Measurements from ENCODE around the gene HMGCL.
"Not testable (repeated sequence)": the region's sequence is repeated elsewhere in the genome, so short reads cannot be mapped to it uniquely, and the experiment has no call there.

Gene HMGCL

DNA sequence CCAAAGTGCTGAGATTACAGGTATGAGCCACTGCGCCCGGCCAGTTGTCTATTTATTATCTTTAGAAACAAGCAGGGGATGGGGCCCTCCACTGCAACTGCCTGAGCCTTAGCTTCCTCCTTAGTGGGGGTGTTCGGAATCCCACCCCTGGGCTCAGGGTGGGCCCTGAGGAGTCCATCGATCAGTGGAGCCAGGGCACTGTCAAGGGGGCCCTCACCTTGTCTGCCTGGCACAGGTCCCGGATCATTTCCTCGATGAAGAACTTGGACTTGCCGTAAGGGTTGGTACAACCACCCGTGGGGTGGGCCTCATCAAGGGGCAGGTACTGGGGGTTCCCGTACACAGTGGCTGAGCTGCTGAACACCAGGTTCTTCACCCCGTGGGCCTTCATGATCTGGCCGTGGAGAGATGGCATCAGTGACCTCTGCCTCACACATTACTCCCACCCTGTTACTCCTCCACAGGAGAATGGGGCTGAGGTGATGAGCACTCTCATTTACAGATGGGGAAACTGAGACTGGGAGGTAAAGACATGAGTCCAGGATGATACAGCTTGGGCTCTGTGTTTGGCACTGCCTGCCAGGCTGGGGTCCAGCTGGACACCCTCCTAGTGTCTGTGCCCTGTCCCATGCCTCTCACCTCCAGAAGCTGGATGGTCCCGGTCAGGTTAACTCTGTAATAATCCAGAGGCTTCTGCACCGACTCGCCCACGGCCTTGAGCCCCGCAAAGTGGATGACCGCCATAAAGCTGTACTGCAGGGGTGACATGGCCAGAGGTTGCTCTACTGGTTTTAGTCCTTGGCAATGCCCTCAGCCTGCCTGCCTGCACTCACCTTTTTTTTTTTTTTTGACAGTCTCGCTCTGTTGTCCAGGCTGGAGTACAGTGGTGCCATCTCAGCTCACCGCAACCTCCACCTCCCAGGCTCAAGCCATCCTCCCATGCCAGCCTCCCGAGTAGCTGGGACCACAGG, 27.5 kb downstream of the HMGCL start:
- H3K9me3 Mint-ChIP-seq, result no peaks in the 10 kb centered on the region
- H3K27me3 Mint-ChIP-seq, result no peaks in the 10 kb centered on the region
- H3K4me3 Mint-ChIP-seq, result no peak overlapping the region
- peaks cover 16% of the 10 kb centered on the region for H3K36me3 Mint-ChIP-seq (ENCODE audit: low read depth)
- H3K4me1 Mint-ChIP-seq (ENCODE audit: low read depth), result peaks cover 25% of the 10 kb centered on the region
- no peak overlapping the region for H3K27ac Mint-ChIP-seq

DNA sequence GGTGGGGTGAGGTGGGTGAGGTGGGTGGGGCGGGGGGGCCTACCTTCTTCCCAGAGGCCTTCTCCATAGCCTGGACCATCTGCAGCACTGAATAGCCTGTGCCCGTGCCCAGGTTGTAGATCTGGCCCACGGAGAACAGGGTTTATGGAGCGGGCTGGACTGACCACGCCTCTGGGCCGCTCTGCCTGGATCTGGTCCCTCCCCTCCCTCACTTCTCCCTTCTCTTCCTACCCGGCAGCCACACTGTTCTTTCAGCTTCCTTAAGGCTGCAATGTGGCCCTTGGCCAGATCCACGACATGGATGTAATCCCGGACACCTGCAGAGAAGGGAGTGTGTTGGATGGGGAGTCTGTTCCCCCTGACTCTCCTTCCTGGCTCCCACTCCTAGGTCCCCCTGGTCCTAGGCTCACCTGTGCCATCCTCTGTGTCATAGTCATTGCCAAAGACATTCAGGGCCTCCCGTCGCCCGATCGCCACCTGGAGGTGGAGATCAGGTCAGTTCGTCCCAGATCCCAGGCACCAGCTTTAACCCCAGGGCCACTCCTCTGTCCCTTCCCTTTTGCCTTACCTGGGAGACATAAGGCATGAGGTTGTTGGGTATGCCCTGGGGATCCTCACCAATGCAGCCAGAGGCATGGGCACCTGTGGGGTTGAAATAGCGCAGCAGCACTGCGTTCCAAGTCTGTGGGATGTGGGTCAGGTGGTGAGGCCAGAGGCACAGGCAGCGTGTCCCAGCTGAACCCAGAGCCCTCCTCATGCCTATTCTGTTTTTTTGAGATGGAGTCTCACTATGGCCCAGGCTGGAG, 28.6 kb downstream of the HMGCL start:
- Mint-ChIP-seq H3K4me3 (no peak overlapping the region), H3K27ac (no peak overlapping the region), H3K36me3 (ENCODE audit: low read depth) (peaks cover 16% of the 10 kb centered on the region), H3K9me3 (no peaks in the 10 kb centered on the region), H3K4me1 (ENCODE audit: low read depth) (peaks cover 30% of the 10 kb centered on the region), H3K27me3 (no peaks in the 10 kb centered on the region)

DNA sequence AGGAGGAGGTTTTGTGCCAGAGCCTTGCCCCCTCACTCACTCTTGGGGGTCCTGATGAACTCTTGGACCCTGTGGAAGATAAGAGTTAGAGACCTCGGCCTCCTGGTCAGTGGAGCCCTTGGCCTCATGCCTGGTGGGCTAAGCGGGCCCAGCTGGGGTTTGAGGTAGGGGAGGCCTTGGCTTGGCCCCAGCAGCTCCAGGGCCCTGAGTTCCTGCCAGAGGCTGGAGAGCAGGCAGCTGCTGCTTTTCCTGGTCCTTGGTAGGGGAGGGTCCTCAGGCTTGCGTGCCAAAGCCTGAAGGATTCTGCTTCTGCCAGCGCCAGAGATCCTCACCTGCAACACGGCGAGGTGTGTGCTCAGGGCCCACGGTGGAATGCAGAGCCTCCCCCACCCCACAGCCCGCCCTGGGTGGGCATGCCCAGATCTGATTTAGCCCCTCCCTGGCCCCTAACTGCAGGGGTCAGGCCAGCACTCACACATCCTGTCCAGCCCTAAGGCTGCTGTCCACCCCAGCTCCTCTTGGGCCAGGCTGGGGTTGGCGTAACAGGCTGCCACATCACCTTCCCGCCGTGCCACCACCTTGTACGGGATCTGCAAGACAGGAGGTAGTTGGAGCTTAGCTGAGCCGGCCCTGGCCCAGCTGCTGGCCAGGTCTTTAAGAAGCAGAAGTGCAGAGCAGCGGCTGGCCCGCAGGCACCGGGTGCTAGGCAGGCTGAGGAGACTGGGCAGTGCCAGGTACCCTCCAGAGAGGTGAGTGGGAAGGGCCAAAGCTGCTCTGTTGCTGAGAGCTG, 29.4 kb downstream of the HMGCL start:
- peaks cover 16% of the 10 kb centered on the region for H3K36me3 Mint-ChIP-seq (ENCODE audit: low read depth)
- H3K4me3 Mint-ChIP-seq, result no peak overlapping the region
- H3K9me3 Mint-ChIP-seq, result no peaks in the 10 kb centered on the region
- H3K4me1 Mint-ChIP-seq (ENCODE audit: low read depth), result peaks cover 31% of the 10 kb centered on the region
- no peak overlapping the region for H3K27ac Mint-ChIP-seq
- no peaks in the 10 kb centered on the region for H3K27me3 Mint-ChIP-seq

DNA sequence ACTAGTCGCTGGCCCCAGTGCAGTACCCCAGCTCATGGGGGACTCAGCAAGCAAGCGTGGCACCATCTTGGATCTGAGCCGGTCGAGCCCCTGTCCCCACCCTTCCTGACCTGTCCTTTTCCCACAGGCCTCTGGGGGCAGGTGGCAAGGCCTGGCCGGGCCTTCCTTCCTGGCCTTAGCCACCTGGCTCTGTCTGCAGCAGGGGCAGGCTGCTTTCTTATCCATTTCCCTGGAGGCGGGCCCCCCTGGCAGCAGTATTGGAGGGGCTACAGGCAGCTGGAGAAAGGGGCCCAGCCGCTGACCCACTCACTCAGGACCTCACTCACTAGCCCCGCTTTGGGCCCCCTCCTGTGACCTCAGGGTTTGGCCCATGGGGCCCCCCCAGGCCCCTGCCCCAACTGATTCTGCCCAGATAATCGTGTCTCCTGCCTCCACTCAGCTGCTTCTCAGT, 30.5 kb downstream of the HMGCL start:
- not testable (repeated sequence) for H3K9me3 Mint-ChIP-seq, H3K27ac Mint-ChIP-seq, H3K4me3 Mint-ChIP-seq, H3K27me3 Mint-ChIP-seq
- H3K36me3 Mint-ChIP-seq (ENCODE audit: low read depth), result peaks cover 14% of the 10 kb centered on the region
- H3K4me1 Mint-ChIP-seq (ENCODE audit: low read depth), result peaks cover 38% of the 10 kb centered on the region

DNA sequence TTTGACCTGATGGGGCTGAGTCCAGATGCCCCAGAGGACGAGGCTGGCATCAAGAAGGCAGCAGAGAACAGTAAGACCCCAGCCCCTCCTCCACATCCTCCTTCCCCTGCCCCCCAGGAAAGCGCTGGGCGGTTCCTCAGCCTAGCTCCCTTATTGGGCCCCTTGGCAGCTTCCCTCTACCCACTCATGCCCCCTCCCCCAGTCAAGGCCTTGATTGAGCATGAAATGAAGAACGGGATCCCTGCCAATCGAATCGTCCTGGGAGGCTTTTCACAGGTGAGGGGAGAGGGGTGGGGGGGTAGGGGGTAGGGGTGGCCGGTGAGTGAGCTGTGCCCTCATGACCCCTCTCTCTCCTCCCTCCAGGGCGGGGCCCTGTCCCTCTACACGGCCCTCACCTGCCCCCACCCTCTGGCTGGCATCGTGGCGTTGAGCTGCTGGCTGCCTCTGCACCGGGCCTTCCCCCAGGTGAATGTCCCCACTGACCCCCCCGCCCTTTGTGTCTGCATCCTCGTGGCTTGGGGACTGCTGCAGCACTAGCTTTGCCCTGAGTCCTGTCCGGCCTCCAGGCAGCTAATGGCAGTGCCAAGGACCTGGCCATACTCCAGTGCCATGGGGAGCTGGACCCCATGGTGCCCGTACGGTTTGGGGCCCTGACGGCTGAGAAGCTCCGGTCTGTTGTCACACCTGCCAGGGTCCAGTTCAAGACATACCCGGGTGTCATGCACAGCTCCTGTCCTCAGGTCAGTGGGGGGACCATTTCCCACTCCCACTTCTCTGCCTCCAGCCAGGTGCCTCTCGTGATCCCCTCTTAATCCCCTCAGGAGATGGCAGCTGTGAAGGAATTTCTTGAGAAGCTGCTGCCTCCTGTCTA, 31.1 kb downstream of the HMGCL start:
- no peak overlapping the region for H3K4me3 Mint-ChIP-seq
- H3K4me1 Mint-ChIP-seq (ENCODE audit: low read depth), result peaks cover 33% of the 10 kb centered on the region
- no peaks in the 10 kb centered on the region for H3K9me3 Mint-ChIP-seq
- no peak overlapping the region for H3K27ac Mint-ChIP-seq
- H3K27me3 Mint-ChIP-seq, result no peaks in the 10 kb centered on the region
- H3K36me3 Mint-ChIP-seq (ENCODE audit: low read depth), result peaks cover 17% of the 10 kb centered on the region

DNA sequence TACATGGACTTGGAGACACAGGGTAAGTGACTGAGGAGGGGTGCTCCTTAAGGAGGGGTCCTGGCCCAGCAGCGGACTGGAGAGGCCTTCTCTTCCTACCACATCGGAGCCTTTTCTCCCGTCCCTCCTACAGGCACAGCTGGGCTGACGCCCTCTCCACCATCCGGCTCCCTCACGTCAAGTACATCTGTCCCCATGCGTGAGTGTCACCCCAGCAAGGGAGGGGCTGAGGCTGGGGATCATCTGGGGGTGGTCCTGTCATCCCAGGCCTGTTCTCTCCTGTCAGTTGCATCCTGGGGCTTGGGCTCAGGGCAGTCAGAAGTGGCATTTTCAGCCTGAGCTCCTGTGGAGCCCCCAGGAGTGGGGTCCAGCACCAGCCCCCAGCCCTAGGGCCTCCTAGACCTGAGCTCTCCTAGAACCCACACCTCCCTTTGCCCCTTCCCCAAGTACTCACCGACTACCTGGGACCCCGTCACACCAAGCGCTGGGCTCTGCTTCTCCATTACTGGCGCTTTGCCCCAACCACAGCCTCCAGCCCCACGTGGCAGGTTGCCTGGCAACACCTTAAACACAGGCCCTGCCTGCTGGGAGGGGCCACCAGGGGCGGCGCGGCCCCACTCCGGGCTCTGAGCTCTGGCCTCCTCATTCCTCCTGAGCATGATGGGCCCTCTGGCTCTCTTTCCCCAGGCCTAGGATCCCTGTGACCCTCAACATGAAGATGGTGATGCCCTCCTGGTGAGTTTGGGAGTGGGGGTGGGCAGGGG, 32.0 kb downstream of the HMGCL start:
- Mint-ChIP-seq H3K27ac (no peak overlapping the region), H3K36me3 (ENCODE audit: low read depth) (peaks cover 15% of the 10 kb centered on the region), H3K27me3 (no peaks in the 10 kb centered on the region), H3K4me1 (ENCODE audit: low read depth) (peaks cover 28% of the 10 kb centered on the region), H3K4me3 (peak overlapping the region; percentile 30), H3K9me3 (no peaks in the 10 kb centered on the region)

DNA sequence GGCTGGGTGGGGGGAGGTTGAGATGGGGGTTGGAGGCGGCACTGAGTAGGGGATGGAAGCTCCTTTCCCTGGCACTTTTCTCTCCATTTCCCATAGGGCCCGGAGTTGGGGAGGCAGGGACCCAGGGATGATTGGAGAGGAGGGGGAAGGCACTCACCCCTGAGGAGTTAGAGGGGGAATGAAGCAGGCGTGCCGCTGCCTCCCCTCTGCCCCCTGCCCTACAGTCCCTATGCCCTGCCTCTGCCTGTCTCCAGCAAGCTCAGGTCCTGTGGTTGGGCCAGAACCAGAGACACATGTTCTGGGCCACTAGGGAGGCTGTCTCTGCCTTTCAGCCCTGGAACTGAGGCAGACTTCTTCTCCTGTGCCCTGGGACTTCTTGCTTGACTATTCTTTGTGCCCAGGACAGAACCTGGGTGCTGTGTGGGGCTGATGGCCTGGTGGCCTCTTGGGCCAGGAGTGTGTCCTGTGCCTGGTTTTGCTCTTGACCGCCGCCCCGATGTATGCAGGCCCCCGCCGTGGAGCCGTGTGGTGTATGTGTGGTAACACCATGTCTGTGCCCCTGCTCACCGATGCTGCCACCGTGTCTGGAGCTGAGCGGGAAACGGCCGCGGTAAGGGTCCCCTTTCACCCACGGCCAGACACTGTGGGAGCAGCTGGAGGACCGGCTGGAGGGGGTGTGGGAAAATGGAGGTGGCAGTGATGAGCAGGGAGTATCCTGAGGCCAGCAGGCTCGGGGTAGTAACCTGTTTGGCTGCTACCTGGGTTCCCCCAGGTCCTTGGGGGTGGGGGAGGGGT, 32.9 kb downstream of the HMGCL start:
- Mint-ChIP-seq H3K4me3 (peak overlapping the region; percentile 98), H3K36me3 (ENCODE audit: low read depth) (peaks cover 23% of the 10 kb centered on the region), H3K4me1 (ENCODE audit: low read depth) (peaks cover 28% of the 10 kb centered on the region), H3K27ac (peak overlapping the region; percentile 95), H3K27me3 (no peaks in the 10 kb centered on the region), H3K9me3 (no peaks in the 10 kb centered on the region)

DNA sequence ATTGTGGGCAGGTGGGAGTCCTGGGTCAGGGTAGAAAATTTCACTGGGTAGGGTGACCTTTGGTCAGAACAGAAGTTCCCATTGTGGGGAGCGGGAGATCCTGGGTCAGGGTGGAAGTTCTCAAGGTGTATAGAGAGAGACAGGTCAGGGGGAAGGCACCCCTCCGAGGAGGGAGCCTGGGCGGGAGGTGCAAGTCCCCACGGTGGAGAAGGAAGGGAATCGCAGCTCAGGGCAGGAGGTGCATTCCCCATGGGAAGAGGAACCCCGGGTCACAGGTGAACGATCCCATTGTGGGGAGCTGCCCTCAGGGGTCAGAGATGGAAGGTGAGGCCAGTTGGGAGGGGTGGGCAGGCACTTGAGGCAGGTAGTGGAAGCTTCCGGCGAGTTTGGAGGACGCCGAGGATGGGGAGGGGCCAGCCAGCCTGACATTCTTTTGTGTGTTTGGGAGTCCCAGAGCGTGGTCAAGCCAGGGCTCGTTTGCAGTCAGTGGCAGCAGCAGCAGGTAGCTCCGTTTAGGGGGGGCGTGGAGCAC, 33.6 kb downstream of the HMGCL start:
- Mint-ChIP-seq H3K27ac (peak overlapping the region; percentile 95), H3K4me1 (ENCODE audit: low read depth) (peaks cover 28% of the 10 kb centered on the region), H3K9me3 (no peaks in the 10 kb centered on the region), H3K36me3 (ENCODE audit: low read depth) (peaks cover 28% of the 10 kb centered on the region), H3K27me3 (no peaks in the 10 kb centered on the region), H3K4me3 (peak overlapping the region; percentile 98)

DNA sequence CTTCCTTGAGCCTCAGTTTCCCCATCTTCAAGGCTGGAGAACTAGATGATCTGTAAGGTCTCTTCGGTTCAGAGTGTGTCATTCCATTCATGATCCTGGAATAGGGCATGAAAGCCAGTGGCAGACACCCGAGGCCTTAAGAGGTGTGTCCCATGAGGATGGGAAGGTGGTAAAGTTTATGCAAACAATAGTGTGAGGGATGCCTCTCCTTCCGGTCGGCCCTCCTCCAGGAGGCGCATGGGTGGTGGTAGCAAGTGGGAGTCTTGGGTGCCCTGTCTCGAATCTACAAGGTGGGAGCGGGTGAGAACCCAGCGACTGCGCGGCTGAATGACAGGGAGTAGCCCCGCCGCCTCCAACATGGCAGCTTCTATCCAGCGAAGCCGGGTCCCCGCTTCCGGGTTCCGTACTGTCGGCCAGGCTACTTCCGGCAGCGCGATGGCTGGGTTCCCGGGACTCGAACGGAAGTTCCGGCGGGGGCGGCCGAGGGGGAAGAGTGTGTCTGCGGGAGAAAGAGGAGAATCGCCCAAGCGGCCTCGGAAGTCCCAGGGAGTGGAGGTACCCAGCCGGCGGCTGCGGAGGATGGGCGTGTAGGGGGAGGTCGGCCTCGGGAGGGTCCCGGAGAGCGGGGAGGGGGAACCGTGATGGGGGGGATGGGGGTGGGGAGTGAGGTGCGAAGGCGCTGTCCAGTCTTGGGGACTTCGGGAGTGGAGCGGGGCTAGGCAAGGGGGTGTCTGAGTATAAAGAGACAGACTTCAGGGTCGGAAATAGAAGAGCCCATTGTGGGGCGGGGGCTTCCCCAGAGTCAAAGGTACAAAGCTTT, 34.3 kb downstream of the HMGCL start, which contains the start of gene LYPLA2:
TSS of gene LYPLA2 (plus strand) at position 450 of the 820 bp plus-strand sequence. CDS start 1,538 bp downstream, outside the sequence.
- Mint-ChIP-seq H3K4me1 (ENCODE audit: low read depth) (peaks cover 28% of the 10 kb centered on the region), H3K4me3 (peak within 1 kb of the TSS; percentile 98), H3K27ac (peak within 1 kb of the TSS; percentile 95), H3K9me3 (no peaks in the 10 kb centered on the region), H3K36me3 (ENCODE audit: low read depth) (peaks cover 34% of the 10 kb centered on the region), H3K27me3 (no peaks in the 10 kb centered on the region)

DNA sequence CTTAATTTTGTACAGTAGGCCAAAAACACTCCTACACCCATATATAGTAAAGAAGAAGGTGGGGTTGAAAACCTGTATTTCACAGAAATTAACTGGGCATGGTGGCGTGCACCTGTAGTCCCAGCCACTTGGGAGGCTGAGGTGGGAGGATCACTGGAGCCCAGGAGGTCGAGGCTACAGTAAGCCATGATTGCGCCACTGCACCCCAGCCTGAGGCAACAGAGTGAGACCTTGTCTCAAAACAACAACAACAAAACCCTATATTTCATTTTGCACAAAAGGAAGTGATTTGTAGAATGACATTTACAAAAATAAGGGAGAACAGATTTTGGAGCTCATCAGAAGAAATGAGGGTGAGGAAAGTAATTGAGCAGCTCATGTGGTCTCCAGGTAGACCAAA, 36.5 kb downstream of the HMGCL start:
- no peak overlapping the region for H3K27ac Mint-ChIP-seq
- H3K36me3 Mint-ChIP-seq (ENCODE audit: low read depth), result peaks cover 47% of the 10 kb centered on the region
- H3K4me3 Mint-ChIP-seq, result no peak overlapping the region
- H3K27me3 Mint-ChIP-seq, result no peaks in the 10 kb centered on the region
- H3K9me3 Mint-ChIP-seq, result no peaks in the 10 kb centered on the region
- peaks cover 33% of the 10 kb centered on the region for H3K4me1 Mint-ChIP-seq (ENCODE audit: low read depth)

DNA sequence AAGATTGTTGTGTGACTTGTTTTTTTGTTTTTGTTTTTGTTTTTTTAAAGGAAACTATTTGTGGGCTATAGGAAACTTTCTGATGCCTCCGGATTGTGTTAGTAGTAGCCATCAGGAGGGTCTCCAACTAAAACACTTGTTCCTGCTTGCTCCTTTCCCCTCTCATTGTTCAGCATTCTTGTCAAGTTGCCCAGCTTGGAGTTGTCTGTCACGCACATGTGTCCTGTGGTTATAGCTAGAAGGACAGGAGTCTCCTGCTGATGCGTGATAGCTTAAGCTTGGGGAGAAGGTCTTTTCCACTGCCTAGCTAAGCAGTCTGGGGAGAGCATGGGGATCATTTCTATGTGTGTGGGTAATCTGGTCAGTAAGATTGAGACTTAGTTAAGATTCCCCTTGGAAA, 37.5 kb downstream of the HMGCL start:
- H3K27ac Mint-ChIP-seq, result no peak overlapping the region
- peaks cover 50% of the 10 kb centered on the region for H3K36me3 Mint-ChIP-seq (ENCODE audit: low read depth)
- H3K27me3 Mint-ChIP-seq, result no peaks in the 10 kb centered on the region
- peaks cover 27% of the 10 kb centered on the region for H3K4me1 Mint-ChIP-seq (ENCODE audit: low read depth)
- H3K9me3 Mint-ChIP-seq, result no peaks in the 10 kb centered on the region
- H3K4me3 Mint-ChIP-seq, result no peak overlapping the region

DNA sequence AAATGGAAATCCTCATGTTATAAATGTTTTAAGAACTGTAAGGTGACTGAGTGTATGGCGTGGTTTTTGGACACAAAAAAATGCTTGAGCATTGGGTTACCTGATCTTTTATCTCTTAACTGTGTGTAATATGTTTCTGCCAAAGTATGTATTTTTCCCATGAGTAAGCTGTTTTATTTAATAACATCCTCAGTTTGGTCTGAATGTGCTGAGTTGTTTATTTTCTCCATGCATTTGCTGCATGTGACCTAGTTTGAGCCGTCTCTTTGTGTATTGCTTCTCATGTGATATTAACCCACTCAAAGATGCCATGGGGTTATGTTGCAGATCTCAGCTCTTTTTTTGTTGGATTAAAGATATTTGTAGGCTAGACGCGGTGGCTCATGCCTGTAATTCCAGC, 40.4 kb downstream of the HMGCL start:
- Mint-ChIP-seq H3K9me3 (no peaks in the 10 kb centered on the region), H3K4me3 (no peak overlapping the region), H3K27ac (no peak overlapping the region), H3K27me3 (no peaks in the 10 kb centered on the region), H3K36me3 (ENCODE audit: low read depth) (peaks cover 63% of the 10 kb centered on the region), H3K4me1 (ENCODE audit: low read depth) (peaks cover 17% of the 10 kb centered on the region)
